Kidney (tissue), 14 donors: ENCODE measurements around the gene BAD. TPM values are rescaled to one million over a fixed set of nuclear protein-coding genes. Genes with fewer than 3 reads are reported as not detected.

Experiments
- DNase-seq, 5 donors: peaks; one replicate each; pipeline ENCODE4 v3.0.0-alpha.2; 2013 to 2020
- FAIRE-seq: peaks from 2 replicates; lab custom pipeline; 2012; peaks lifted over from hg19 to GRCh38; lab: Jason Lieb, UNC
- H3K27ac ChIP-seq, 2 donors: one replicate each; pipeline ENCODE4 v1.7.0; 2013; ENCODE audit warnings: low read depth in 2 of 2, low read length in 2 of 2, inconsistent platforms in 1 of 2
- H3K27me3 ChIP-seq: one replicate; pipeline ENCODE4 v1.7.1; 2013; ENCODE audit warnings: low read length, inconsistent platforms; ENCODE audit not compliant: control insufficient read depth, insufficient read depth
- H3K36me3 ChIP-seq, 3 donors: one replicate each; pipeline versions ENCODE4 v1.7.0 to v1.7.1; 2013; ENCODE audit warnings: low read length in 3 of 3, control low read depth in 1 of 3, inconsistent platforms in 1 of 3; ENCODE audit not compliant: insufficient read depth in 3 of 3, control insufficient read depth in 2 of 3
- H3K4me1 ChIP-seq, 3 donors: one replicate each; pipeline versions ENCODE4 v1.7.0 to v1.7.1; 2013; ENCODE audit warnings: low read length in 3 of 3, inconsistent platforms in 1 of 3, low read depth in 1 of 3; ENCODE audit not compliant: control insufficient read depth in 2 of 3, insufficient read depth in 2 of 3
- H3K4me3 ChIP-seq, 3 donors: one replicate each; pipeline versions ENCODE4 v1.7.0 to v1.8.1; 2013; ENCODE audit warnings: low read length in 3 of 3, control low read depth in 1 of 3, inconsistent platforms in 1 of 3
- H3K9ac ChIP-seq, 3 donors: one replicate each; pipeline versions ENCODE4 v1.7.0 to v1.7.1; 2013; ENCODE audit warnings: low read length in 3 of 3, control low read depth in 1 of 3, inconsistent platforms in 1 of 3
- H3K9me3 ChIP-seq, 3 donors: one replicate each; pipeline versions ENCODE4 v1.7.0 to v1.7.1; 2013; ENCODE audit warnings: low read length in 3 of 3, control low read depth in 1 of 3, inconsistent platforms in 1 of 3; ENCODE audit not compliant: control insufficient read depth in 2 of 3, insufficient read depth in 1 of 3
- CTCF ChIP-seq: IDR thresholded peaks from 3 replicates; pipeline ENCODE4 v1.5.1; 2012; ENCODE audit warnings: mild to moderate bottlenecking, moderate library complexity, borderline replicate concordance; ENCODE audit not compliant: insufficient read depth; ENCODE audit errors: extremely low read depth
- intact Hi-C: fragments of 100-400 bp; cut with DNase I; formaldehyde crosslinking; loops from one replicate; pipeline ENCODE4 v1.11.1; 2022
- polyA plus RNA-seq: library from polyadenylated mRNA; stranded (reverse); fragments of 350-450 nt; fragmentation: Illumina TruSeq; extraction: RNeasy Lipid Tissue Mini Kit (QIAGEN cat#74804); gene quantifications from one replicate; pipeline ENCODE4 v1.2.3, GENCODE V29; 2014; ENCODE audit warnings: low read depth, low replicate concordance; ENCODE audit not compliant: insufficient read depth
- total RNA-seq: library from RNA; stranded (reverse); fragmentation: NEBNext Ultra II Directional; extraction: Animal tissue kit (Norgen Biotek cat#: 25700); gene quantifications from one replicate; pipeline ENCODE4 v1.2.1, GENCODE V29; 2021
- donor health status: control.
- donor health status: control.
- donor health status: control.
- donor health status: control.
- donor health status: control.
- donor health status: DM: yes; HTN: yes; CAD: no.
- donor health status: Normal renal cell carcinoma (clear cell type).

BAD gene
- total and polyA plus RNA-seq, 2 donors from 2014 or later, result 59.8 to 157 TPM

- intact Hi-C loops, result no loop called here
- DNase-seq (peak in 4 of 5 donors; percentile 31 to 83 (median 56)), FAIRE-seq (no peak)
- Histone ChIP-seq H3K27me3 (peaks cover 46% of the 10 kb centered on the region), H3K4me3 (no peak overlapping the region), H3K9me3 (no peaks in the 10 kb centered on the region), H3K4me1 (peaks cover 0 to 19% (median 0%) of the 10 kb centered on the region in 3 donors), H3K36me3 (no peaks in the 10 kb centered on the region), H3K27ac (no peak overlapping the region), H3K9ac (no peak overlapping the region)
- no peak for TF ChIP-seq CTCF
Observed at GRCh38 chr11:64297699-64298358, 13.4 kb upstream of the BAD start.

- Histone ChIP-seq H3K27me3 (peaks cover 46% of the 10 kb centered on the region), H3K36me3 (no peaks in the 10 kb centered on the region), H3K27ac (no peak overlapping the region), H3K4me3 (no peak overlapping the region), H3K4me1 (peaks cover 0 to 22% (median 0%) of the 10 kb centered on the region in 3 donors), H3K9ac (no peak overlapping the region), H3K9me3 (no peaks in the 10 kb centered on the region)
- no peak for FAIRE-seq
- intact Hi-C loops, result no loop called here
- no peak for TF ChIP-seq CTCF
- peak in 1 of 5 donors; percentile 56 for DNase-seq
Observed at GRCh38 chr11:64296830-64297698, 12.6 kb upstream of the BAD start.

- Histone ChIP-seq H3K9me3 (no peaks in the 10 kb centered on the region), H3K4me3 (no peak overlapping the region), H3K36me3 (no peaks in the 10 kb centered on the region), H3K27ac (no peak overlapping the region), H3K9ac (no peak overlapping the region), H3K27me3 (peaks cover 43% of the 10 kb centered on the region), H3K4me1 (peaks cover 0 to 22% (median 0%) of the 10 kb centered on the region in 3 donors)
- no peak for TF ChIP-seq CTCF
- intact Hi-C loops, result no loop called here
- no peak for DNase-seq
- no peak for FAIRE-seq
Observed at GRCh38 chr11:64296236-64296635, 11.8 kb upstream of the BAD start.
